ENCODE measurements around the gene PMEPA1. TPM values are rescaled to one million over a fixed set of nuclear protein-coding genes. Genes with fewer than 3 reads are reported as not detected.
A peak's percentile ranks its signal among the peaks of the same experiment; 100 is the strongest.

The PMEPA1 gene
- total RNA-seq, 3 donors from 2014 or later (not counting 1 experiment from before 2014, with no cell fraction given) = 1.2 to 5.9 (median 2.4) TPM

- peaks cover 12% of the 10 kb centered on the region for H3K4me1 ChIP-seq (ENCODE audit: control insufficient read depth, insufficient read depth, low read length)
- WGBS (ENCODE audit: insufficient coverage) = 27% methylated on average over 26 of the region's 26 CpGs
- H3K36me3 ChIP-seq (ENCODE audit: control insufficient read depth, insufficient read depth, low read length) = no peaks in the 10 kb centered on the region
- Mint-ChIP-seq H3K27me3 (ENCODE audit: low read depth in 2 of 2) (peaks cover 13 to 20% of the 10 kb centered on the region in 2 donors), H3K9me3 (no peaks in the 10 kb centered on the region), H3K27ac (no peak overlapping the region), H3K4me3 (no peak overlapping the region), H3K36me3 (no peaks in the 10 kb centered on the region), H3K4me1 (no peaks in the 10 kb centered on the region)
- H3K9me3 ChIP-seq (ENCODE audit: control insufficient read depth, insufficient read depth, low read length) = no peaks in the 10 kb centered on the region
- H3K4me3 ChIP-seq (ENCODE audit: low read length) = no peak overlapping the region
- DNase-seq (peak in 1 of 2 donors; percentile 23), ATAC-seq (no peak)
- TF ChIP-seq CTCF (IDR thresholded peaks at IDR 0.05) = no peak
- intact Hi-C loops (cut with micrococcal nuclease) = no loop called here
- no peaks in the 10 kb centered on the region for H3K27me3 ChIP-seq (ENCODE audit: control insufficient read depth, insufficient read depth, low read length)
- H3K27ac ChIP-seq (ENCODE audit: low read length) = no peak overlapping the region
These were observed 37.7 kb downstream of the PMEPA1 start for GRCh38 chr20:57672164-57672563.

- Mint-ChIP-seq H3K36me3 (no peaks in the 10 kb centered on the region), H3K4me3 (no peak overlapping the region), H3K4me1 (no peaks in the 10 kb centered on the region), H3K27ac (no peak overlapping the region), H3K27me3 (ENCODE audit: low read depth in 2 of 2) (peaks cover 8 to 15% of the 10 kb centered on the region in 2 donors), H3K9me3 (no peaks in the 10 kb centered on the region)
- 88% methylated on average over 4 of the region's 4 CpGs for WGBS (ENCODE audit: insufficient coverage)
- intact Hi-C loops (cut with micrococcal nuclease) = no loop called here
- H3K4me1 ChIP-seq (ENCODE audit: control insufficient read depth, insufficient read depth, low read length) = peaks cover 9% of the 10 kb centered on the region
- DNase-seq = no peak
- H3K36me3 ChIP-seq (ENCODE audit: control insufficient read depth, insufficient read depth, low read length) = no peaks in the 10 kb centered on the region
- no peak for TF ChIP-seq CTCF (IDR thresholded peaks at IDR 0.05)
- ATAC-seq = no peak
- no peak overlapping the region for H3K4me3 ChIP-seq (ENCODE audit: low read length)
- H3K27me3 ChIP-seq (ENCODE audit: control insufficient read depth, insufficient read depth, low read length) = no peaks in the 10 kb centered on the region
- no peak overlapping the region for H3K27ac ChIP-seq (ENCODE audit: low read length)
- no peaks in the 10 kb centered on the region for H3K9me3 ChIP-seq (ENCODE audit: control insufficient read depth, insufficient read depth, low read length)
These were observed 38.2 kb downstream of the PMEPA1 start for GRCh38 chr20:57671662-57672061.

GRCh38 chr20:57671072-57671391 lies 38.8 kb downstream of the PMEPA1 start:
- Mint-ChIP-seq H3K9me3 (no peaks in the 10 kb centered on the region), H3K27me3 (ENCODE audit: low read depth in 2 of 2) (peaks cover 2 to 10% of the 10 kb centered on the region in 2 donors), H3K4me1 (no peaks in the 10 kb centered on the region), H3K27ac (no peak overlapping the region), H3K4me3 (no peak overlapping the region), H3K36me3 (no peaks in the 10 kb centered on the region)
- H3K9me3 ChIP-seq (ENCODE audit: control insufficient read depth, insufficient read depth, low read length) = no peaks in the 10 kb centered on the region
- peaks cover 5% of the 10 kb centered on the region for H3K4me1 ChIP-seq (ENCODE audit: control insufficient read depth, insufficient read depth, low read length)
- H3K27ac ChIP-seq (ENCODE audit: low read length) = no peak overlapping the region
- WGBS (ENCODE audit: insufficient coverage) = 99% methylated on average over 9 of the region's 10 CpGs
- no peak for TF ChIP-seq CTCF (IDR thresholded peaks at IDR 0.05)
- intact Hi-C loops (cut with micrococcal nuclease) = no loop called here
- H3K27me3 ChIP-seq (ENCODE audit: control insufficient read depth, insufficient read depth, low read length) = no peaks in the 10 kb centered on the region
- no peaks in the 10 kb centered on the region for H3K36me3 ChIP-seq (ENCODE audit: control insufficient read depth, insufficient read depth, low read length)
- DNase-seq (no peak), ATAC-seq (no peak)
- H3K4me3 ChIP-seq (ENCODE audit: low read length) = no peak overlapping the region

- Mint-ChIP-seq H3K36me3 (no peaks in the 10 kb centered on the region), H3K27ac (no peak overlapping the region), H3K9me3 (no peaks in the 10 kb centered on the region), H3K4me3 (no peak overlapping the region), H3K4me1 (no peaks in the 10 kb centered on the region), H3K27me3 (ENCODE audit: low read depth in 2 of 2) (peaks cover 0 to 10% of the 10 kb centered on the region in 2 donors)
- Histone ChIP-seq H3K4me3 (ENCODE audit: low read length) (no peak overlapping the region), H3K9me3 (ENCODE audit: control insufficient read depth, insufficient read depth, low read length) (no peaks in the 10 kb centered on the region), H3K27me3 (ENCODE audit: control insufficient read depth, insufficient read depth, low read length) (no peaks in the 10 kb centered on the region), H3K4me1 (ENCODE audit: control insufficient read depth, insufficient read depth, low read length) (peaks cover 5% of the 10 kb centered on the region), H3K27ac (ENCODE audit: low read length) (no peak overlapping the region), H3K36me3 (ENCODE audit: control insufficient read depth, insufficient read depth, low read length) (no peaks in the 10 kb centered on the region)
- intact Hi-C loops (cut with micrococcal nuclease) = no loop called here
- TF ChIP-seq CTCF (IDR thresholded peaks at IDR 0.05) = no peak
- ATAC-seq (no peak), DNase-seq (no peak)
- 88% methylated on average over 21 of the region's 21 CpGs for WGBS (ENCODE audit: insufficient coverage)
These were observed 39.3 kb downstream of the PMEPA1 start for GRCh38 chr20:57670288-57671071.

Data from natural killer cell (primary cell).